ENCODE results near the gene THAP7. TPM values are rescaled to one million over a fixed set of nuclear protein-coding genes. Genes with fewer than 3 reads are reported as not detected.
"Not testable (repeated sequence)": the region's sequence is repeated elsewhere in the genome, so short reads cannot be mapped to it uniquely, and the experiment has no call there.

THAP7 gene
- total and polyA plus RNA-seq, 3 donors from 2014 or later: 60.6 to 96.5 (median 75.8) TPM

DNA sequence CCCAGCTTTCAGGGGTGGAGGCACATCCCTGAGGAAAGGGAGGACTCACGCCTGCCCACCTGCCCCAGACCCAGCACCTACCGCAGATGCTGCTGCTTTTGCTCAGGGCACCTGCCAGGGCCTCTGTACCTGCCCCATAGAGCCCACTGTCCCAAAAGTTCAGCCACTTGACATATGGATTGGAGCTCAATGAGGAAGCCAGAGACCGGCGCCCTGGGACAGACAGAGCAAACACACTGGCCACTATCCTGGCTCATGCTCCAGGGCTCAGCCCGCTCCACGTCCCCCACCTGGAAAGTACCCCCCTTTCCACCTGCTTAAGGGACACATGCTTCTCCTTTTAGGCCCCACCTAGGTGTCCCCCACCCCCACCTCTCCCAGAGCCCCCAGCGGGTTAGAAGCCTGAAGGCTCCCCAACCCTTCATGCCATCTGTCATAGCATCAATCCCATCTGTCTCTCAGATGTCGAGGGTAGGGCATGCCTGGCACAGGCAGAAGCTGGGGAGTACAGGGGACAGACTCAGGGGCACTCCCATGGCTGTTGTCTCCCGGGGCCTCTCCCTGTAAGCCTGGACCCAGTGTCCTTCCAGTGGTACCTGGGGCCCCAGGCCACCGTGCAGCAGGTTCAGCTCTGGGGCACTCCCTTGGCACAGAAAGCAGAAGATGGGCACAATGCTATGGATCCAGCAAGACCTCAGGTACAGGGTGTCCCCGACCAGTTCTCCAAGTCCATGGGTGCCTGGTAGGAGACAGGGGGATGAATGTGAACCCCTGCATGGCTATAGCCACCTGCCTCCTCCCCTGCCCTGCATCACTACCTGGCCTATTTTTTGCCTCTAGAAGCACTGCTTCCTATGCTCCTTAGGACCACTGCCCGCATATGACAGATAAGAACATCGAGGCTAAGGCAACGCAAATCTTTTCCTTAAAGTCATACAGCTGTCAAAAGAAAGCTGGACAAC lies 10.8 kb upstream of the THAP7 start:
- Histone ChIP-seq H3K36me3 (ENCODE audit: low read depth, missing control alignments) (no peaks in the 10 kb centered on the region), H3K9me3 (no peaks in the 10 kb centered on the region), H3K4me3 (no peak overlapping the region), H3K27me3 (no peaks in the 10 kb centered on the region), H3K4me1 (peaks cover 18% of the 10 kb centered on the region), H3K27ac (no peak overlapping the region)
- intact Hi-C loops (cut with DNase I; ENCODE audit: low total_unique reads): no loop called here
- TF ChIP-seq, protein P1, sequence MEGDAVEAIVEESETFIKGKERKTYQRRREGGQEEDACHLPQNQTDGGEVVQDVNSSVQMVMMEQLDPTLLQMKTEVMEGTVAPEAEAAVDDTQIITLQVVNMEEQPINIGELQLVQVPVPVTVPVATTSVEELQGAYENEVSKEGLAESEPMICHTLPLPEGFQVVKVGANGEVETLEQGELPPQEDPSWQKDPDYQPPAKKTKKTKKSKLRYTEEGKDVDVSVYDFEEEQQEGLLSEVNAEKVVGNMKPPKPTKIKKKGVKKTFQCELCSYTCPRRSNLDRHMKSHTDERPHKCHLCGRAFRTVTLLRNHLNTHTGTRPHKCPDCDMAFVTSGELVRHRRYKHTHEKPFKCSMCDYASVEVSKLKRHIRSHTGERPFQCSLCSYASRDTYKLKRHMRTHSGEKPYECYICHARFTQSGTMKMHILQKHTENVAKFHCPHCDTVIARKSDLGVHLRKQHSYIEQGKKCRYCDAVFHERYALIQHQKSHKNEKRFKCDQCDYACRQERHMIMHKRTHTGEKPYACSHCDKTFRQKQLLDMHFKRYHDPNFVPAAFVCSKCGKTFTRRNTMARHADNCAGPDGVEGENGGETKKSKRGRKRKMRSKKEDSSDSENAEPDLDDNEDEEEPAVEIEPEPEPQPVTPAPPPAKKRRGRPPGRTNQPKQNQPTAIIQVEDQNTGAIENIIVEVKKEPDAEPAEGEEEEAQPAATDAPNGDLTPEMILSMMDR (IDR thresholded peaks at IDR 0.05): no peak
- TF ChIP-seq POLR2A (IDR thresholded peaks at IDR 0.05): no peak
- 57 to 68% methylated on average over 10 to 14 of the region's 14 CpGs for WGBS, 2 donors
- no peak for DNase-seq

GRCh38 chr22:21010426-21011113 lies 8.7 kb upstream of the THAP7 start:
- no peaks in the 10 kb centered on the region for H3K27me3 ChIP-seq
- intact Hi-C loops (cut with DNase I; ENCODE audit: low total_unique reads): no loop called here
- H3K27ac ChIP-seq: no peak overlapping the region
- no peaks in the 10 kb centered on the region for H3K36me3 ChIP-seq (ENCODE audit: low read depth, missing control alignments)
- H3K9me3 ChIP-seq: no peaks in the 10 kb centered on the region
- H3K4me1 ChIP-seq: peaks cover 17% of the 10 kb centered on the region
- DNase-seq: no peak
- WGBS, 2 donors: 93 to 97% methylated on average over 3 of the region's 3 CpGs
- TF ChIP-seq, protein P1 (IDR thresholded peaks at IDR 0.05): no peak
- TF ChIP-seq POLR2A (IDR thresholded peaks at IDR 0.05): no peak
- H3K4me3 ChIP-seq: no peak overlapping the region

GRCh38 chr22:21009638-21010425 lies 7.9 kb upstream of the THAP7 start:
- WGBS, 2 donors: 62 to 70% methylated on average over 10 of the region's 10 CpGs
- intact Hi-C loops (cut with DNase I; ENCODE audit: low total_unique reads): no loop called here
- Histone ChIP-seq H3K27ac (no peak overlapping the region), H3K9me3 (no peaks in the 10 kb centered on the region), H3K27me3 (no peaks in the 10 kb centered on the region), H3K36me3 (ENCODE audit: low read depth, missing control alignments) (no peaks in the 10 kb centered on the region), H3K4me3 (no peak overlapping the region), H3K4me1 (peaks cover 10% of the 10 kb centered on the region)
- TF ChIP-seq, protein P1 (IDR thresholded peaks at IDR 0.05): no peak
- no peak for TF ChIP-seq POLR2A (IDR thresholded peaks at IDR 0.05)
- peak; percentile 66 for DNase-seq

DNA sequence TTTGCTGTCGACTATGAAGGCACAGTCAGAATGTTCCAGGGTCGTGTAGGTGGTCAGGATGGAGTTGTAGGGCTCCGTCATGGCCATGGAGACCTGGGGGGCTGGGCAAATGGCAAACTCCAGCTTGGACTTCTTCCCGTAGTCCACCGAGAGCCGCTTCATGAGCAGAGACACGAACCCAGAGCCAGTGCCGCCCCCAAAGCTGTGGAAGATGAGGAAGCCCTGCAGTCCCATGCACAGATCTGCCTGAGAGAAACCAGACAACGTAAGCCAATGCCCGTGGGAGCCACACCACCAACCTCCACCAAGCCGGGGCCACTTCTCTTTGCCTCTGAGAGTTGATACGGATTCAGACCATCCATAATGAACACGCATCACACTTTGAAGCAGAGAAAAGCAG lies 7.3 kb upstream of the THAP7 start:
- H3K4me3 ChIP-seq; H3K36me3 ChIP-seq (ENCODE audit: low read depth, missing control alignments); H3K9me3 ChIP-seq; DNase-seq; intact Hi-C loops (cut with DNase I; ENCODE audit: low total_unique reads); H3K27me3 ChIP-seq; H3K27ac ChIP-seq; H3K4me1 ChIP-seq: not testable (repeated sequence)
- 88% methylated on average over 9 to 13 of the region's 13 CpGs for WGBS, 2 donors

DNA sequence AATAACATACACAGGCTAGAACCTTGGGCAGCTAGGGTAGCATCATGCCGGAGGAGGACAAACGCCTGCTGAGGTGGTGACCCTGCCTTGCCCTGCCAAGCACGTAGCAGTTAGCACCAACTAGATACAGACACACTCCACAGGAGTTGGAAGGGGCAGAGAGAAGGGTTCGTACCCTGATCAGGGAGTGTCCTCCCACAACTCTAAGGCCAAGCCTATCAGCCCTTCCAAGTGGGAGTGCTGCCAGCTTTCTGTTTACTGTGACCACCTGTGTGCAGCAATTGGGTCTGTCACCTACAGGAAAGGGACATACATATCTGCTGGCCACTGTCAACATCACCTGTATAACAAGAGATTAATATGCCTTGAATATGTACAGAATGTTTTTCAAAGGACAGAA lies 1.9 kb upstream of the THAP7 start:
- Histone ChIP-seq H3K27me3 (no peaks in the 10 kb centered on the region), H3K9me3 (no peaks in the 10 kb centered on the region), H3K4me1 (peaks cover 21% of the 10 kb centered on the region), H3K4me3 (no peak overlapping the region), H3K27ac (no peak overlapping the region), H3K36me3 (ENCODE audit: low read depth, missing control alignments) (no peaks in the 10 kb centered on the region)
- WGBS, 2 donors: 25 to 54% methylated on average over 4 of the region's 4 CpGs
- DNase-seq: no peak
- intact Hi-C loops (cut with DNase I; ENCODE audit: low total_unique reads): no loop called here
- no peak for TF ChIP-seq POLR2A (IDR thresholded peaks at IDR 0.05)
